GM19193 (cell line): ENCODE results near the gene FBN2.

Experiments used
- POLR2A ChIP-seq: IDR thresholded peaks from 4 replicates; pipeline ENCODE4 v1.6.1; 2011; ENCODE audit not compliant: insufficient read depth, insufficient read length; ENCODE audit errors: extremely low read depth

FBN2 gene

DNA sequence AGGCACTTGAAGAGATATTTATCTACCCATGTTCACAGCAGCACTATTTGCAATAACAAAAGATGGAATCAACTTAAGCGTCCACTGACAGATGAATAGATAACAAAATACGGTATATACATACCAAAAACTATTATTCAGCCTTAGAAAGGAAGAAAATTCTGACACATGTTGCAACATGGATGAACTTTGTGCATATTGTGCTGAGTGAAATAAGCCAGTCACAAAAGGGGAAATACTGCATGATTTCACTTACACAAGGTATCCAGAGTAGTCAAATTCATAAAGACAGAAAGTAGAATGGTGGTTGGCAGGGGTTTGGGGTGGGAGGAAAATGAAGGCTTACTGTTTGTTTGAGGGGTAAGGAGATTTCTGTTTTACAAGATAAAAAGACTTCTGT lies 66.0 kb downstream of the FBN2 start:
- no peak for TF ChIP-seq POLR2A

GRCh38 chr5:128470663-128471062 lies 67.4 kb downstream of the FBN2 start:
- TF ChIP-seq POLR2A = no peak

DNA sequence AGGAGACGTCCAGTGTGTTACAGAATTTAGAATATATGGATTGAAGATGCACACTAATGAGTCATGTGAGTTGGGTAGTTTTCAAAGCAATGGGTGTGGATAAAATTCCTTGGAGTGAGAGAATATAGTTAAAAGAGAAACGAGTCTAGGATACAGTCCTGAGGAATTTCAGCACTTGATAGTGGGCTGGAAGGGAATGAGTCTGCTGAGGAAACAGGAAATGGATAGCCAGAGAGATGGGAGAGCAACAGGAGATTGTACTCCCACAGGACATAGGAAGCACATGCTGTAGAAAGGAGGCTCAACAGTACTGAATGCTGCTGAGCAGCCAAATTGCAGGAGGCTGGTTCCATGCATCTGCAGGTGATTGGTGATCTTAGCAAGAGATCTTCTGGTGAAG lies 68.1 kb downstream of the FBN2 start:
- no peak for TF ChIP-seq POLR2A

DNA sequence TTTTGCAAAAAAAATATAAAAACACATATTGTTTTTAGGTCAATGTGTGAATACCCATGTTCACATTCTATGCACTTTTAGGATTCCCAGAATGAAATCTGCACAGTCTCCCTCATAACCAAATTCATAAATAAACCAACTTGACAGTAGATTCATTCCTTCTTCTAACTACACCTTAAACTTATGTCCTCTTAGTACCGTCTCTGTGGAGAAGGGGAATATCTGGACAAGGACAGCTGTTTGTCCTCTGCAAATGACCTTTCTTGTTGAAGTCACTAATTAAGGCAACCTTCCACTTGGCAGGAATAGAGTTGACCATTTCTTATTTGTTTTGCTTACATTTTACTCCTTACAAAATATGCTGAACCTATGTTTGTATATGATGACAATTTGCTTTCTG lies 71.1 kb downstream of the FBN2 start:
- TF ChIP-seq POLR2A = no peak

DNA sequence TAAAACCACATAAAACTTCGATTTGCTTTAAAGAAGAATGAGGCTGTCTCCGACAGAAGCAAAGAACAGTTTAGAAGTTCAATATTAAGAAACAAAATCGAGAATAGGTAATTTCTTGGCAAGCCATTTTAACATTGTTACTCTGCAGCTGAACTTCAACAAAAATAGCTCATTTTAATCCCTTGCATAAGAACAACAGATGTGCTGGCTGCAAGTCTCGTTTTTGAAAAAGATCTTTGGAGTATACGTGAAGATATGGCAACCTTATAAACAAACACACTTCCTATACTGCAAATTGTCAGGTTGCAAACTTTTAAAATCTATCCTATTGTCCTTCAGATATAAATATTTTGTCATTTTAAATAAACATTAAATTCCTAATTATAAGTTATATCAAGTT lies 71.5 kb downstream of the FBN2 start:
- TF ChIP-seq POLR2A = no peak

DNA sequence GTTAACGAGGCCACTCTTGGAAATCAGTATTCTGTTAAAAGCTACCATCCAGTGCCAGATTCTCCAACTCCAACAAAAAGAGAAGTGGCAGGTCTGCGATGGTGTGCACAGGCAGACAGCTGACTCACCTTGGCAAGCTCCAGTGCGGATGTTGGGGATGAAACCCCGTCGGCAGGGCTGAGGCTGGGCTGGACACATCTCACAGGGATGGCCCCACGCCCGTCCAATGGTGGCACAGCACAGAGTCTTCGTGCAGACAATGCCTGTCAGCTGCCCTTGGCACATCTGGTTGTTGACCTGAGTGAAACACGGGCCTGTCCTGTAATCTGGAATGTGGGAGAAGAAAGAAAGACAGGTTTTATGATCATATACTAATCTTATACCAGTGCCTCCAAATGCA lies 73.4 kb downstream of the FBN2 start:
- TF ChIP-seq POLR2A = no peak

DNA sequence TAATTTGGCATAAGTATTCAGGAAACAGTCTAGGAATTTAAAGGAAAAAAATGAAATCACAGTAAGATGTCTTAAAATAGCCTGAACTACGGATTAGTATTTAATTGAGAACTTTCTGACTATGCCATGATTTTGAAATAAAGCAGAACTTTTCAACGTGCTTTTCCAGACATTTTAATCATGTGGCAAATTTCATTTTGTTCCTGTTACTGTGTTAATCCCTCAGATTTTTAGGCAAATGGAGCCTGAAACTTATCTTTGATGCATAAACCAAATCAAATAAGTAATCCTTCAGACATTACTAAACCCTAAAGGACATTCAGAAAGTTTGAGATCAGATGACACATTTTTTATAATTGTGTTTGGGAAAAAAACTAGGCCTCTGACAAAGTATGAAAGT lies 75.7 kb downstream of the FBN2 start:
- TF ChIP-seq POLR2A = no peak

- TF ChIP-seq POLR2A = no peak
Observed at GRCh38 chr5:128455841-128456361, 82.1 kb downstream of the FBN2 start.

DNA sequence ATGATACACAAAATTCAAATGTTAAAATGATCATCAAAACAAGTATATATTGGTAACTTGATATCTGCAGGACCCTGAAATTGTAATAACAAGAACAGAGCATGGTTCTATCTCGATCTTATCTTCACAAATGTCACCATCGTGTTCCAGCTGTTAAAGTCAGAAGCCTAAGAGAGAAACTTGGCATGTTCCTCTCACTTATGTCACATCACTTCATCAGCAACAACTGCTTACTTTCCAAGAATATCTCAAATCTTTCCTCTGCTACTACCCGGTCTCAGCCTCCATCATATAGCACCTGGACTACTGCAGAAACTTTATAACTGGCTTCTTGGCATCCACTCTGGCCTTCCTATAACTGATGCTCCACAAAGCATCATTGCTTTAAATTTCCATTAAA lies 84.9 kb downstream of the FBN2 start:
- no peak for TF ChIP-seq POLR2A

DNA sequence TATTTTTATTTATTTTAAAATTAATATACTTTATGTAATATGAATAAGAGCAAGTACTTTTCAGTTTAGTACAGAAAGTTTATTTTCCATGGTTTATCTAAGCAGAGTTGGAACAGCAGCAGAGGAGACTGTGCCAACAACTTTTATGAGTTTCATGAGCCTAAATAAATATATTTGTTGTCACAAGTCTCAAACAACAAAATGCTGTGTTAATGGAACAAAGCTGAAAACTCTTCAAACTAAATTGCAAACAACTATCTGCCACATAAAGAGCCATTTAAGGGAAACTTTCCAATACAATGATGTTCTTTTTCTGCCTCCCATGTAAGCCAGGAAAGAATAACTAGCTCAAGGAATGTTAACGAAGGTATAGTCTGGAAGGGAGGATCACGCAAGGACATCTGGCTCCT lies 96.1 kb downstream of the FBN2 start:
- TF ChIP-seq POLR2A = no peak

GRCh38 chr5:128441165-128441564 lies 96.9 kb downstream of the FBN2 start:
- TF ChIP-seq POLR2A = no peak

- no peak for TF ChIP-seq POLR2A
Observed at GRCh38 chr5:128436749-128437188, 101.3 kb downstream of the FBN2 start.

- TF ChIP-seq POLR2A = no peak
Observed at GRCh38 chr5:128435861-128436260, 102.2 kb downstream of the FBN2 start.

DNA sequence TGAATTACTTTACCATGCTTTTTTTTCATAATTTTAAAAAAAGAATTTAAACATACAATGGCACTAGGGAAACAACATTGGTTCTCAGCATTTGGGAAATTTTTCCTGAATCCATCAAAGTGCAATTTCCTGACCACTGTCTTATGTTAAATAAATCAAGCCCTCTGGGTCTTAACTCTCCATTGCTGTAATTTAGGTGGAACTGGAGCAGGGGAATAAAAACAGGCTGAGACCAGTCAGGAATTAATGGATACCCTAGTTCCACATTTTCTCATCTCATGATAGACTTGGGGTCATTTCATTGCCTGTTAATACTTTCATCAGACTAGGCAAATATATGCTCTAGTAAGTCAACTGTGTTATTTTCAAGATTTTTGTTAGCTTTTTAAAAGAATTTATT lies 103.1 kb downstream of the FBN2 start:
- no peak for TF ChIP-seq POLR2A

DNA sequence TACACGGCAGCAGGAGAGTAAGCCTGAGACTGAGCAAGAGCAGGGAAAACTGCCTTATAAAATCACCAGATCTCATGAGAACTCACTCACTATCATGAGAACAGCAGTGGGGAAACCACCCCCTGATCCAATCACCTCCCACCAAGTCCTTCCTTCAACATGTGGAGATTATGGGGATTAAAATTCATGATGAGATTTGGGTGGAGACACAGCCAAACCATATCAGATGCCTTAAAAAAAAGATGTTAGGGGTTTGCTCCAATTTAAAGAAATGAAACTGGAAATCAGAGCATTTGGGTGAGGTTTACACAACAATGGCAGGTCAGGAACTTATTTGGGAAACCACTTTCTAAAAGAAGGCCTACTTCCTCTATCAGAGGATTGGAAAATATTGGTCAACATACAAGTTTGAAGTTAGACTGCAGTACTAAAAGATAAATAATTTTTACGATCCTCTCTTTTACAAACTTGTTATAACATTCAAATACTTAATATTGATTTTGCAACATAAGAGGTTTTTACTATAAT lies 105.1 kb downstream of the FBN2 start:
- no peak for TF ChIP-seq POLR2A

- no peak for TF ChIP-seq POLR2A
Observed at GRCh38 chr5:128427921-128428320, 110.1 kb downstream of the FBN2 start.

DNA sequence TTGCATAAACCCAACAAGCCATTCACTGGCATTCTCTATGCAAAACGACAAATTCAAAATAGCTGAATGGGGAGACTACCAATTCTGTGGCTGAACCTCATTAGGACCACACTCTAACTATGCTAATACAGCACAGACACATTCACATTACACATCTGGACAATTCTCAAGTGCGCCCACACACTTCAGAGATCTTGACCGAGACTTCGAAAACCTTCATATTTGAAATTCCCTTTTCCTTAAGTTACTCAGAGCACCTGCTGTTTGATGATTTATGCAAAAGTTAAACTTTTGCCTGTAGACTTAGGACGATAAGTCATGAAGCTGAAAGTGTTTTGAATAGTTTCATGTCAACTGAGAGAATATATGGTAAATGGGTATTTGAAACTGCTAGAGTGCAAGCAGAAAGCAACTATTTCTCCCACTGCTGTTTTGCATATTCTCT lies 111.9 kb downstream of the FBN2 start:
- no peak for TF ChIP-seq POLR2A
